ENCODE data around the gene NAV3.
"Not testable (repeated sequence)": the region's sequence is repeated elsewhere in the genome, so short reads cannot be mapped to it uniquely, and the experiment has no call there.

The NAV3 gene

GRCh38 chr12:78085542-78086182, 255.0 kb downstream of the NAV3 start:
- in situ Hi-C loops (cut with MboI; ENCODE audit: low sequenced_read_pairs), result no loop called here
- H3K4me3 ChIP-seq, result no peak overlapping the region
- no peaks in the 10 kb centered on the region for H3K27me3 ChIP-seq (ENCODE audit: low read depth)
- no peaks in the 10 kb centered on the region for H3K36me3 ChIP-seq (replicated peaks)
- no peaks in the 10 kb centered on the region for H3K9me3 ChIP-seq
- DNase-seq (ENCODE audit: low spot score in 2 of 2), result no peak
- peaks cover 5% of the 10 kb centered on the region; the same call in 1 of the 2 replicates for H3K4me1 ChIP-seq

- H3K36me3 ChIP-seq (replicated peaks), result no peaks in the 10 kb centered on the region
- in situ Hi-C loops (cut with MboI; ENCODE audit: low sequenced_read_pairs), result no loop called here
- no peak for DNase-seq (ENCODE audit: low spot score in 2 of 2)
- no peaks in the 10 kb centered on the region for H3K9me3 ChIP-seq
- no peak overlapping the region for H3K4me3 ChIP-seq
- H3K27me3 ChIP-seq (ENCODE audit: low read depth), result no peaks in the 10 kb centered on the region
- peaks cover 5% of the 10 kb centered on the region; the same call in 1 of the 2 replicates for H3K4me1 ChIP-seq
Measured at GRCh38 chr12:78086553-78087362, 256.1 kb downstream of the NAV3 start.

- H3K9me3 ChIP-seq, result no peaks in the 10 kb centered on the region
- no peak overlapping the region for H3K4me3 ChIP-seq
- peaks cover 3% of the 10 kb centered on the region; the same call in 1 of the 2 replicates for H3K4me1 ChIP-seq
- no peak for DNase-seq (ENCODE audit: low spot score in 2 of 2)
- H3K36me3 ChIP-seq (replicated peaks), result no peaks in the 10 kb centered on the region
- in situ Hi-C loops (cut with MboI; ENCODE audit: low sequenced_read_pairs), result no loop called here
- no peaks in the 10 kb centered on the region for H3K27me3 ChIP-seq (ENCODE audit: low read depth)
Measured at GRCh38 chr12:78087363-78087675, 256.6 kb downstream of the NAV3 start.

- DNase-seq (ENCODE audit: low spot score in 2 of 2), result no peak
- Histone ChIP-seq H3K4me3 (no peak overlapping the region), H3K4me1 (no peaks in the 10 kb centered on the region), H3K27me3 (ENCODE audit: low read depth) (no peaks in the 10 kb centered on the region), H3K9me3 (no peaks in the 10 kb centered on the region), H3K36me3 (replicated peaks) (no peaks in the 10 kb centered on the region)
- in situ Hi-C loops (cut with MboI; ENCODE audit: low sequenced_read_pairs), result no loop called here
Measured at GRCh38 chr12:78088391-78088832, 257.7 kb downstream of the NAV3 start.

- H3K36me3 ChIP-seq (replicated peaks), result no peaks in the 10 kb centered on the region
- no peak overlapping the region for H3K4me3 ChIP-seq
- no peak for DNase-seq (ENCODE audit: low spot score in 2 of 2)
- no peaks in the 10 kb centered on the region for H3K27me3 ChIP-seq (ENCODE audit: low read depth)
- no peaks in the 10 kb centered on the region for H3K4me1 ChIP-seq
- in situ Hi-C loops (cut with MboI; ENCODE audit: low sequenced_read_pairs), result no loop called here
- H3K9me3 ChIP-seq, result no peaks in the 10 kb centered on the region
Measured at GRCh38 chr12:78090266-78090665, 259.6 kb downstream of the NAV3 start.

GRCh38 chr12:78095623-78096022, 264.9 kb downstream of the NAV3 start:
- H3K9me3 ChIP-seq, result no peaks in the 10 kb centered on the region
- no peaks in the 10 kb centered on the region; the same call in 1 of the 2 replicates for H3K4me1 ChIP-seq
- no peaks in the 10 kb centered on the region for H3K36me3 ChIP-seq (replicated peaks)
- in situ Hi-C loops (cut with MboI; ENCODE audit: low sequenced_read_pairs), result no loop called here
- no peak for DNase-seq (ENCODE audit: low spot score in 2 of 2)
- H3K27me3 ChIP-seq (ENCODE audit: low read depth), result no peaks in the 10 kb centered on the region
- H3K4me3 ChIP-seq, result no peak overlapping the region

GRCh38 chr12:78096909-78097597, 266.4 kb downstream of the NAV3 start:
- H3K4me1 ChIP-seq, result peaks cover 12% of the 10 kb centered on the region
- in situ Hi-C loops (cut with MboI; ENCODE audit: low sequenced_read_pairs), result no loop called here
- no peaks in the 10 kb centered on the region for H3K9me3 ChIP-seq
- no peaks in the 10 kb centered on the region for H3K36me3 ChIP-seq (replicated peaks)
- no peaks in the 10 kb centered on the region for H3K27me3 ChIP-seq (ENCODE audit: low read depth)
- H3K4me3 ChIP-seq, result no peak overlapping the region
- DNase-seq (ENCODE audit: low spot score in 2 of 2), result no peak

- Histone ChIP-seq H3K36me3 (replicated peaks) (no peaks in the 10 kb centered on the region), H3K4me3 (no peak overlapping the region), H3K27me3 (ENCODE audit: low read depth) (no peaks in the 10 kb centered on the region), H3K4me1 (peaks cover 28% of the 10 kb centered on the region), H3K9me3 (no peaks in the 10 kb centered on the region)
- in situ Hi-C loops (cut with MboI; ENCODE audit: low sequenced_read_pairs), result no loop called here
- no peak for DNase-seq (ENCODE audit: low spot score in 2 of 2)
Measured at GRCh38 chr12:78099806-78100205, 269.1 kb downstream of the NAV3 start.

- in situ Hi-C loops (cut with MboI; ENCODE audit: low sequenced_read_pairs), result no loop called here
- Histone ChIP-seq H3K4me3 (no peak overlapping the region), H3K36me3 (replicated peaks) (no peaks in the 10 kb centered on the region), H3K9me3 (no peaks in the 10 kb centered on the region), H3K4me1 (peaks cover 28% of the 10 kb centered on the region), H3K27me3 (ENCODE audit: low read depth) (no peaks in the 10 kb centered on the region)
- DNase-seq (ENCODE audit: low spot score in 2 of 2), result no peak
Measured at GRCh38 chr12:78101113-78101876, 270.6 kb downstream of the NAV3 start.

GRCh38 chr12:78101946-78102635, 271.4 kb downstream of the NAV3 start:
- peak; percentile 18 to 56 for DNase-seq (ENCODE audit: low spot score in 2 of 2)
- Histone ChIP-seq H3K9me3 (no peaks in the 10 kb centered on the region), H3K36me3 (replicated peaks) (no peaks in the 10 kb centered on the region), H3K4me1 (peaks cover 28% of the 10 kb centered on the region), H3K4me3 (no peak overlapping the region), H3K27me3 (ENCODE audit: low read depth) (no peaks in the 10 kb centered on the region)
- in situ Hi-C loops (cut with MboI; ENCODE audit: low sequenced_read_pairs), result no loop called here

- H3K9me3 ChIP-seq, result not testable (repeated sequence)
Measured at GRCh38 chr12:78102801-78103200, 272.1 kb downstream of the NAV3 start.

GRCh38 chr12:78115889-78116288, 285.2 kb downstream of the NAV3 start:
- Histone ChIP-seq H3K27me3 (ENCODE audit: low read depth) (no peaks in the 10 kb centered on the region), H3K4me3 (no peak overlapping the region), H3K4me1 (peaks cover 3% of the 10 kb centered on the region), H3K9me3 (peaks cover 3% of the 10 kb centered on the region; the same call in 1 of the 2 replicates), H3K36me3 (replicated peaks) (no peaks in the 10 kb centered on the region; the same call in 1 of the 2 replicates)
- DNase-seq (ENCODE audit: low spot score in 2 of 2), result no peak
- in situ Hi-C loops (cut with MboI; ENCODE audit: low sequenced_read_pairs), result loop anchor here (5.0 kb wide), 1 partner anchor 119 kb away; no protein-coding TSS in a partner anchor

More at GRCh38 chr12:78102801-78103200, 272.1 kb downstream of the NAV3 start:
- H3K27me3 ChIP-seq (ENCODE audit: low read depth); H3K36me3 ChIP-seq (replicated peaks); in situ Hi-C loops (cut with MboI; ENCODE audit: low sequenced_read_pairs); H3K4me3 ChIP-seq: not testable (repeated sequence)
- H3K4me1 ChIP-seq, result peaks cover 28% of the 10 kb centered on the region
- peak; percentile 54 to 78 for DNase-seq (ENCODE audit: low spot score in 2 of 2)

- H3K4me3 ChIP-seq, result no peak overlapping the region
- peaks cover 3% of the 10 kb centered on the region for H3K4me1 ChIP-seq
- no peaks in the 10 kb centered on the region for H3K27me3 ChIP-seq (ENCODE audit: low read depth)
- in situ Hi-C loops (cut with MboI; ENCODE audit: low sequenced_read_pairs), result loop anchor here (5.0 kb wide), 1 partner anchor 121 kb away; no protein-coding TSS in a partner anchor
- no peaks in the 10 kb centered on the region; the same call in 1 of the 2 replicates for H3K36me3 ChIP-seq (replicated peaks)
- peaks cover 3% of the 10 kb centered on the region; the same call in 1 of the 2 replicates for H3K9me3 ChIP-seq
- DNase-seq (ENCODE audit: low spot score in 2 of 2), result peak; percentile 55 to 70
Measured at GRCh38 chr12:78118036-78118435, 287.3 kb downstream of the NAV3 start.

All from HAP-1 (cell line).